IMR-90 (cell line): ENCODE measurements around the gene CLEC2D. TPM values are rescaled to one million over a fixed set of nuclear protein-coding genes. Genes with fewer than 3 reads are reported as not detected.

ENCODE experiments used
- ATAC-seq: fragments of 200-7000 bp; cut with Tn5 transposase; 2 replicates; pipeline ENCODE4 v1.9.1; 2020; ENCODE audit warnings: low read depth, mild to moderate bottlenecking, moderate library complexity
- BruUV-seq: library from RNA; stranded (reverse); fragments of 400-500 nt; replicated peaks from 2 replicates; lab custom pipeline; 2021; lab: Mats Ljungman, UMichigan
- CTCF ChIA-PET: fragments of 300-600 bp; formaldehyde crosslinking; extraction: SDS; loops from one replicate; lab custom pipeline; 2021; ENCODE audit warnings: antibody characterized with exemption; lab: Yijun Ruan, JAX
- POLR2A ChIA-PET: fragments of 300-600 bp; sonication (Branson Sonifier 250); formaldehyde crosslinking; loops from one replicate; lab custom pipeline; 2022; ENCODE audit warnings: antibody characterized with exemption; ENCODE audit not compliant: unreplicated experiment; lab: Charles Lee
- DNase-seq: peaks from one replicate; pipeline ENCODE4 v3.0.0; 2013
- H2AFZ ChIP-seq: replicated peaks from 2 replicates; pipeline ENCODE3; 2013; ENCODE audit warnings: low read length, mild to moderate bottlenecking; ENCODE audit not compliant: poor library complexity
- H2AK5ac ChIP-seq: 2 replicates; pipeline ENCODE4 v1.6.1; 2013; ENCODE audit warnings: low read depth, low read length, inconsistent platforms
- H2AK9ac ChIP-seq: replicated peaks from 2 replicates; pipeline ENCODE3; 2013; ENCODE audit warnings: mild to moderate bottlenecking, low read depth, low read length, moderate library complexity; ENCODE audit not compliant: poor library complexity
- H2BK120ac ChIP-seq: 2 replicates; pipeline ENCODE4 v1.6.1; 2013; ENCODE audit warnings: low read depth, low read length, inconsistent platforms
- H2BK15ac ChIP-seq: 3 replicates; pipeline ENCODE4 v1.6.1; 2013; ENCODE audit warnings: low read depth, low read length, inconsistent platforms
- H2BK20ac ChIP-seq: 2 replicates; pipeline ENCODE4 v1.6.1; 2013; ENCODE audit warnings: low read depth, mild to moderate bottlenecking, inconsistent platforms, low read length, moderate library complexity
- H2BK5ac ChIP-seq: 2 replicates; pipeline ENCODE4 v1.6.1; 2013; ENCODE audit warnings: mild to moderate bottlenecking, low read depth, low read length, inconsistent platforms; ENCODE audit not compliant: poor library complexity, severe bottlenecking
- H3K14ac ChIP-seq: replicated peaks from 2 replicates; pipeline ENCODE4 v1.6.1; 2013; ENCODE audit warnings: low read depth, low read length, inconsistent platforms
- H3K18ac ChIP-seq: 2 replicates; pipeline ENCODE4 v1.6.1; 2013; ENCODE audit warnings: low read depth, low read length, control low read depth
- H3K23ac ChIP-seq: 2 replicates; pipeline ENCODE4 v1.6.1; 2013; ENCODE audit warnings: low read depth, low read length, inconsistent platforms
- H3K27ac ChIP-seq: 2 replicates; pipeline ENCODE4 v1.5.1; 2013; ENCODE audit warnings: mild to moderate bottlenecking, control low read depth, low read length; ENCODE audit not compliant: insufficient read depth
- H3K27me3 ChIP-seq: 2 replicates; pipeline ENCODE4 v1.6.1; 2013; ENCODE audit warnings: low read length; ENCODE audit not compliant: control insufficient read depth, insufficient read depth
- H3K36me3 ChIP-seq: 2 replicates; pipeline ENCODE4 v1.6.1; 2013; ENCODE audit warnings: low read length, mixed read lengths; ENCODE audit not compliant: control insufficient read depth, insufficient read depth
- H3K4ac ChIP-seq: 2 replicates; pipeline ENCODE4 v1.6.1; 2013; ENCODE audit warnings: low read depth, low read length, inconsistent platforms
- H3K4me1 ChIP-seq: 2 replicates; pipeline ENCODE4 v1.6.1; 2013; ENCODE audit warnings: low read length, mixed read lengths; ENCODE audit not compliant: control insufficient read depth, insufficient read depth
- H3K4me2 ChIP-seq: 2 replicates; pipeline ENCODE4 v1.6.1; 2013; ENCODE audit warnings: low read depth, mild to moderate bottlenecking, control low read depth, low read length, moderate library complexity
- H3K4me3 ChIP-seq: 2 replicates; pipeline ENCODE4 v1.5.1; 2013; ENCODE audit warnings: low read depth, mild to moderate bottlenecking, control low read depth, low read length, moderate library complexity; ENCODE audit not compliant: insufficient read depth
- H3K56ac ChIP-seq: 2 replicates; pipeline ENCODE4 v1.6.1; 2013; ENCODE audit warnings: low read length, inconsistent platforms; ENCODE audit not compliant: insufficient read depth; ENCODE audit errors: extremely low read depth
- H3K79me1 ChIP-seq, 2 experiments: 2 replicates each; pipeline ENCODE4 v1.6.1; 2013; ENCODE audit warnings: low read length in 2 of 2, inconsistent platforms in 1 of 2, low read depth in 1 of 2
- H3K9ac ChIP-seq: 2 replicates; pipeline ENCODE4 v1.6.1; 2013; ENCODE audit warnings: low read depth, low read length, control low read depth
- H3K9me1 ChIP-seq: 2 replicates; pipeline ENCODE4 v1.6.1; 2013; ENCODE audit warnings: low read length, inconsistent platforms; ENCODE audit not compliant: insufficient read depth
- H3K9me3 ChIP-seq: 2 replicates; pipeline ENCODE4 v1.6.1; 2013; ENCODE audit warnings: low read length; ENCODE audit not compliant: control insufficient read depth, insufficient read depth
- H4K20me1 ChIP-seq: 2 replicates; pipeline ENCODE4 v1.6.1; 2013; ENCODE audit warnings: low read length, inconsistent platforms; ENCODE audit not compliant: insufficient read depth
- H4K5ac ChIP-seq: 2 replicates; pipeline ENCODE4 v1.6.1; 2013; ENCODE audit warnings: mild to moderate bottlenecking, low read depth, low read length, control low read depth
- H4K8ac ChIP-seq, 2 experiments: 2 replicates each; pipeline ENCODE4 v1.6.1; 2013; ENCODE audit warnings: low read depth in 2 of 2, low read length in 2 of 2, control low read depth in 1 of 2, inconsistent platforms in 1 of 2
- H4K91ac ChIP-seq: 2 replicates; pipeline ENCODE4 v1.6.1; 2013; ENCODE audit warnings: low read depth, low read length, inconsistent platforms; ENCODE audit not compliant: insufficient read depth
- CHD1 ChIP-seq: IDR thresholded peaks from 2 replicates; pipeline ENCODE4 v1.6.1; 2012; ENCODE audit warnings: low read depth, low read length, improper control_type of control experiment
- ELK1 ChIP-seq: fragments of 150-350 bp; IDR thresholded peaks from 2 replicates; pipeline ENCODE4 v1.6.1; 2016; ENCODE audit warnings: low read depth, mild to moderate bottlenecking, low read length, moderate library complexity, borderline replicate concordance
- MAFK ChIP-seq: IDR thresholded peaks from 2 replicates; pipeline ENCODE4 v1.6.1; 2012; ENCODE audit warnings: low read depth, low read length, improper control_type of control experiment
- POLR2A ChIP-seq: IDR thresholded peaks from 2 replicates; pipeline ENCODE4 v1.6.1; 2012; ENCODE audit warnings: mild to moderate bottlenecking, low read depth, low read length
- RAD21 ChIP-seq: IDR thresholded peaks from 2 replicates; pipeline ENCODE4 v1.6.1; 2012; ENCODE audit warnings: low read length, improper control_type of control experiment
- RFX5 ChIP-seq: IDR thresholded peaks from 2 replicates; pipeline ENCODE4 v1.8.0; 2012; ENCODE audit warnings: low read depth, mild to moderate bottlenecking, low read length, moderate library complexity
- WGBS, 2 experiments: methylation state at CpG; one replicate each; pipeline versions ENCODE4 v1.1.5 to v1.1.7; 2013; ENCODE audit warnings: missing lambda C conversion rate in 2 of 2; ENCODE audit not compliant: insufficient read length in 1 of 2; ENCODE audit errors: extremely low coverage in 2 of 2; 5-methylcytosine and 5-hydroxymethylcytosine counted together
- dilution Hi-C: fragments of 300-500 bp; cut with HindIII; formaldehyde crosslinking; loops from one replicate; pipeline ENCODE4 v1.14.3; 2018; ENCODE audit warnings: low sequenced_read_pairs; ENCODE audit not compliant: unreplicated experiment
- in situ Hi-C: fragments of 300-500 bp; cut with MboI; formaldehyde crosslinking; loops from 3 replicates; pipeline ENCODE4 v1.14.3; 2019; ENCODE audit warnings: low sequenced_read_pairs, inconsistent platforms, mixed read lengths
- intact Hi-C: fragments of 100-400 bp; cut with micrococcal nuclease; formaldehyde crosslinking; loops from 2 replicates; pipeline ENCODE4 v1.10.0; 2022
- polyA plus RNA-seq, 3 experiments: library from polyadenylated mRNA; depleted of rRNA; stranded (reverse); fragments of >200 nt; gene quantifications; 2 replicates each; pipeline ENCODE4 v1.2.3, GENCODE V29; 2012; ENCODE audit warnings: low replicate concordance in 1 of 3
- total RNA-seq: library from RNA; depleted of rRNA; stranded (reverse); fragments of >200 nt; gene quantifications from 2 replicates; pipeline ENCODE4 v1.2.3, GENCODE V29; 2012
- TF ChIP-seq, protein P1 (sequence below): fragments of 150-350 bp; IDR thresholded peaks from 2 replicates; pipeline ENCODE4 v1.6.1; 2017; ENCODE audit warnings: mild to moderate bottlenecking, antibody characterized with exemption, low read length, low read depth

CLEC2D gene
- total and polyA plus RNA-seq, 2 of the 4 experiments (the other 2 are of a cell fraction) = 0.72 to 1.2 TPM

GRCh38 chr12:9708853-9709252 lies 39.3 kb downstream of the CLEC2D start:
- no peak overlapping the region for H4K91ac ChIP-seq
- H2BK20ac ChIP-seq = no peak overlapping the region
- H3K18ac ChIP-seq = no peak overlapping the region
- no peaks in the 10 kb centered on the region for H4K20me1 ChIP-seq
- H3K9ac ChIP-seq = no peak overlapping the region
- H2BK15ac ChIP-seq = no peak overlapping the region
- no peak overlapping the region for H3K4me3 ChIP-seq
- no peaks in the 10 kb centered on the region for H3K4me1 ChIP-seq
- no peak overlapping the region for H2AFZ ChIP-seq
- H2BK120ac ChIP-seq = no peak overlapping the region
- no peak overlapping the region for H4K8ac ChIP-seq
- ChIA-PET CTCF (interaction anchor here (1.1 to 1.6 kb wide), 11 partner anchors 8 to 106 kb away, joined by 3 to 14 read pairs (median 6); no protein-coding TSS in a partner anchor), POLR2A (no interaction called here)
- no peak overlapping the region for H2AK9ac ChIP-seq
- no peak for ATAC-seq
- no TSS peak for BruUV-seq
- H2AK5ac ChIP-seq = no peak overlapping the region
- no peak overlapping the region for H3K4ac ChIP-seq
- no peak overlapping the region for H3K14ac ChIP-seq
- no peak overlapping the region for H3K27ac ChIP-seq
- H2BK5ac ChIP-seq = no peak overlapping the region
- no peaks in the 10 kb centered on the region for H3K9me1 ChIP-seq
- no CpG with 5 or more reads among the region's 3 CpGs for WGBS, 2 experiments
- DNase-seq = no peak
- no peaks in the 10 kb centered on the region for H3K27me3 ChIP-seq
- no peak overlapping the region for H3K4me2 ChIP-seq
- H3K36me3 ChIP-seq = no peaks in the 10 kb centered on the region
- no peak overlapping the region for H3K56ac ChIP-seq
- no peak overlapping the region for H4K5ac ChIP-seq
- intact Hi-C loops = loop anchor here (1.0 kb wide), 2 partner anchors 75 to 378 kb away; no protein-coding TSS in a partner anchor
- no peaks in the 10 kb centered on the region for H3K79me1 ChIP-seq
- H3K9me3 ChIP-seq = no peaks in the 10 kb centered on the region
- H3K23ac ChIP-seq = no peak overlapping the region
- TF ChIP-seq MAFK (no peak), RFX5 (no peak), RAD21 (no peak), ELK1 (no peak), POLR2A (no peak), CHD1 (no peak)
- TF ChIP-seq, protein P1, sequence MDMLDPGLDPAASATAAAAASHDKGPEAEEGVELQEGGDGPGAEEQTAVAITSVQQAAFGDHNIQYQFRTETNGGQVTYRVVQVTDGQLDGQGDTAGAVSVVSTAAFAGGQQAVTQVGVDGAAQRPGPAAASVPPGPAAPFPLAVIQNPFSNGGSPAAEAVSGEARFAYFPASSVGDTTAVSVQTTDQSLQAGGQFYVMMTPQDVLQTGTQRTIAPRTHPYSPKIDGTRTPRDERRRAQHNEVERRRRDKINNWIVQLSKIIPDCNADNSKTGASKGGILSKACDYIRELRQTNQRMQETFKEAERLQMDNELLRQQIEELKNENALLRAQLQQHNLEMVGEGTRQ = no peak
- dilution Hi-C loops = loop anchor here (10.0 kb wide), 1 partner anchor 74 kb away; no protein-coding TSS in a partner anchor
- in situ Hi-C loops = loop anchor here (5.0 to 25.0 kb wide), 2 partner anchors 72 to 372 kb away; no protein-coding TSS in a partner anchor
